Occipital lobe (tissue), 2 donors: ENCODE results near the gene KAZN. TPM values are rescaled to one million over a fixed set of nuclear protein-coding genes. Genes with fewer than 3 reads are reported as not detected.
"Not testable (repeated sequence)": the region's sequence is repeated elsewhere in the genome, so short reads cannot be mapped to it uniquely, and the experiment has no call there.

Experiments used
- DNase-seq: peaks from one replicate; lab custom pipeline; 2025; lab: John Stamatoyannopoulos, UW
- total RNA-seq: library from RNA; depleted of rRNA; stranded (reverse); fragments of >200 nt; gene quantifications from one replicate; pipeline ENCODE4 v1.2.3, GENCODE V29; 2014

KAZN gene
- total RNA-seq, 1 donor from 2014 or later, result 27.5 TPM

DNA sequence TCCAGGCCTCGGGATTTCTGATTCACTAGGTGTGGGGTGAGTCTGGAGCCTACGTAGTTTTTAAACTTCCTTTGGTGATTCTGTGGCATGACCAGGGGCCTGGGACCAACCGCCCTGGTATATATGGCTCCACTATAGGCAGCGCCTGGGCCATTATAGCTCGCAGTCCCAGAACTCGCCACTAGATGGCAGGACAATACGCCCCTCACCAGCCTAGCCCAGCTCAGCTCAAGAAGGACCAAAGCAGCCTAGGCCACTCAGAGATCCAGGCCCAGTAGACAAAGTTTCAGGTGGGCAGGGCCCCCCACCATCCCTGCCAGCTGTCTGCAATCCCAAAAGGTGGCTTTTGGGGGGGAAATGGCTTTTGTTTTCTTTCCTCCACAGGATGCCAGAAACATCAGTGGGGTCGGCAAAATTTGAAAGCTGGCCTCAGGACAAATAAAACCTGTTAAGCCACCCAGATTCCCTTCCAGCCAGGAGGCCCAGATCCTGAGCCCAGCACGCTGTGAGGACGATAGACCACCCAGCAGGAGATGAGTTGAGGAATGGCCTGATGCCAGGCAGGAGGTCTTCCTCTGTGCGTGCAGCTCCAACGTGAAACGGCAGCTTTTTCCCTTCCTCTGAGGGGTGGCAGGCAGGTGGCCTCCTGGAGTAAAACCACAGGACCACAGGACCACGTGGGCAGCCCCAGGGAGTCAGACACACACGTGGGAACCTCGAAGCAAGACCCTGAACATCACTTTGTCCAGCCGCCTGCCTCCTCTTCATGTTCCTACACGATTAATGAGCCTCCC lies 530.2 kb downstream of the KAZN start:
- DNase-seq, result no peak

GRCh38 chr1:15129944-15130343 lies 531.5 kb downstream of the KAZN start:
- DNase-seq, result no peak

DNA sequence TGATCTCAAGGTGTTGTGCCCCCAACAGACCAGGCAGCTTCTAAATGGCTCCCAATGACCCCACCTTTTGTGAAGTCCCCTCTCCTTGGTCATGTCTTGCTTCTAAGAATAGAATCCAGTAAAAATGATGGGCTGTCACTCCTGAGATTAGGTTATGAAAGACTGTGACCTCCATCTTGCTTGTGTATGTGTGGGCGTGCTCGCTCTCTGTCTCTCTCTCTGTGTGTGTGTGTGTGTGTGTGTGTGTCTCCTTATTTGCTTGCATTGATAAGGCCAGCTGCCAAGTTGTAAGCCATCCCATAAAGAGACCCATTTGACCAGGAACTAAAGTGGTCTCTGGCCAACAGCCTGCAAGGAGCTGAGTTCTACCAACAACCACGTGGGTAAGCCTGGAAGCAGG lies 532.1 kb downstream of the KAZN start:
- DNase-seq, result no peak

- no peak for DNase-seq
These were observed 534.5 kb downstream of the KAZN start for GRCh38 chr1:15132965-15133364.

GRCh38 chr1:15134285-15134684 lies 535.8 kb downstream of the KAZN start:
- DNase-seq, result no peak

DNA sequence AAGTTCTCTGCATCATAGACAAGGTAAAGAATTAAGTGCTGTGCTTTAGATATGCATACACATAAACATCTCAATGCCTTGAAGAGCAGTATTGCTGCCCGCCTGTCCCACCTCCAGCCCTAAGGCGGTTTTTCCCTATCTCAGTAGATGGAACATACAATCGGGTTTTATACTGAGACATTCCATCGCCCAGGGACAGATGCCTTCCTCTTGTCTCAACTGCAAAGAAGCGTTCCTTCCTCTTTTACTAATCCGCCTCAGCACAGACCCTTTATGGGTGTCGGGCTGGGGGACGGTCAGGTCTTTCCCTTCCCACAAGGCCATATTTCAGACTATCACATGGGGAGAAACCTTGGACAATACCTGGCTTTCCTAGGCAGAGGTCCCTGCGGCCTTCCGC lies 537.1 kb downstream of the KAZN start:
- DNase-seq, result not testable (repeated sequence)

DNA sequence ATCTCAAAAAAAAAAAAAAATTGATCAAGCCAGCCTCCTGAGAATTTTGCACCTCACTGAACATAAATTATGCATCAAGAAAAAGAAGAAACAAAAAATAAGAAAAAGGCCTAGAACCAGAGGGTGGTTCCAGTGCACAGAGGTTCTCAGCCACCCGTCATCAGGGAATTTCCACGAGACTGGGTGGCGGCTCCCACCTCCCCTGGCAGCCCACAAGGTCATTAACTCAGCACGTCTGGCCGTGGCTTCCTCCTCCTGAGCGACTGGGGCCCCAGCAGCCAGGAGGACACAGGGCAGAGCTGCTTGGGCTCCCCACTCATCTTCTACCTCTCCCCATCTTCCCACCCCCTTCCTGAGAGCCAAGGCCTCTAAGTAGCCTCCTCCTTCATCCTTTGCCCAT lies 539.3 kb downstream of the KAZN start:
- no peak for DNase-seq

DNA sequence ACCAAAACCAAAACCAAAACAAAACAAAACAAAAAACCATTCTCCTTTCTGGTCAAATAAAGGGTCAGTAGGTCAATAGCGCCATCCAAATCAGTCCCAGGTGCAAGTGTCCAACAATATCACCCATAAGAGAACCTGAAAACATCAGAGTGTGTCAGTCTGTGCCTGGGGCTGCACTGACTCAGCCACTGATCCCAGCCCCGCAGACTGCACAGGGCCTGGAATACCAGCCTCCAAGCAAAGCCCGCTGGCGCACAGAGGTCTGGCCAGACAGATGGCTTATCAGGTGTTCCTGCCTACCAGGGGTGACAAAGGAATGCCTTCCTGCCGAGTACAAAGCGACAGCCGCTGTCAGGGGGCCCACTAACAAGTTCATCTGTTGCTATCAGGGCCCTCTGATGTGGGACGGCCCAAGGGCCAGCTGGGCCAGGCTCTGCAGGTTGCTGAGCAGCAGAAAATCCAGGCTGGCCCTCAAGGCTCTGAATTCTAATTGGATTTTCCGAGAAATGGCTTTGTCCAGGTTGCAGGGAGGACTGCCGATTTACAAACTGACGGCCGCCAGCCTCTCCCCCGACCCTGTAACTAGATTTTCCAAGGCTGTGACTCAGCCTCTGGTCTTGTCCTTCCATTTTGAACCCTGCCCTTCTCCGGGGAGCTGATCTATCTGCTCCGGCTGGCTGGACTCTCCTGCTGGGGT lies 541.3 kb downstream of the KAZN start:
- DNase-seq, result no peak

DNA sequence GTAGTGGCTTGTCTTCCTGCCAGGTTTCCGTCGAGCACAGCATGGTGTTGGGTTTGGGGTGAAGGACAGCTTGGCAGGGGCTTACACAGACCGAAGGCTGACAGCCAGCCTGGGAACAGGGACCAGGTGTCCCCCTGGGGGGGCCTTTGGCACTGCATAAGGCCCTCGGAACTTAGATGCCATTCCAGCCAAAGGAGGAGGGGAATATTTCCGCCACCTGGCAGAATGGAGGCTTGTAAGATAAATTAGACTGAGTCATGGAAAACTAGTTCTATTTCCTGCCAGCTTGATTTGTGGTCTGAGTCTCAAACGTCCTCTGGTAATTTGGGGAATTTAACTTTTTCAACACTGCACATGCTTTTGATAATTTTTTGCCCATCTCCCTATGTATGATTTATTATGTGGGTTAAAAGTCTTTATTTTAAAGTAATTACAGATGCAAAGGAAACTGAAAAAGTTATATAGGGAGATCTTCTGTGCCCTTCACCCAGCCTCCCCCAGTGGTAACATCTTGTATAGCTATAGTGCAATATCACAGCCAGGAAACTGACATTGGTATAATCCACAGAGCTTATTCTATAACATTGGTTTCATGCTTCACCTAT lies 543.6 kb downstream of the KAZN start:
- no peak for DNase-seq

DNA sequence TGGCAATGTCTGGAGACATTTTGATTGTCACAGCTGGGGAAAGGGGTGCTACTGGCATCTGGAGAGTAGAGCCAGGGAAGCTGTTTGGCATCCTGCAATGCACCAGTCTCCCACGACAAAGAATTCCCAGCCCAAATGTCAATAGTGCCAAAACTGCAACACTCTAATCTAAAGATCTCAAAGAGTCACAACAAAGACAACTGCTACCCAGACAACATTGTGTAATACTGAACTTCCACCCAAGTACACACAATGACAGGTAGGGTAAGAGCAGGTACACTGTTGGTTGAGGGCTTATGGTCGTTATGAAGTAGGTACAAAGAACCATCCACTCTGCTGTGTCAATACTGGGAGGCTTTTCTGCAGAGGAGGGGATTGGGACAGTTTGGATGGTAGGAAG lies 546.8 kb downstream of the KAZN start:
- no peak for DNase-seq

DNA sequence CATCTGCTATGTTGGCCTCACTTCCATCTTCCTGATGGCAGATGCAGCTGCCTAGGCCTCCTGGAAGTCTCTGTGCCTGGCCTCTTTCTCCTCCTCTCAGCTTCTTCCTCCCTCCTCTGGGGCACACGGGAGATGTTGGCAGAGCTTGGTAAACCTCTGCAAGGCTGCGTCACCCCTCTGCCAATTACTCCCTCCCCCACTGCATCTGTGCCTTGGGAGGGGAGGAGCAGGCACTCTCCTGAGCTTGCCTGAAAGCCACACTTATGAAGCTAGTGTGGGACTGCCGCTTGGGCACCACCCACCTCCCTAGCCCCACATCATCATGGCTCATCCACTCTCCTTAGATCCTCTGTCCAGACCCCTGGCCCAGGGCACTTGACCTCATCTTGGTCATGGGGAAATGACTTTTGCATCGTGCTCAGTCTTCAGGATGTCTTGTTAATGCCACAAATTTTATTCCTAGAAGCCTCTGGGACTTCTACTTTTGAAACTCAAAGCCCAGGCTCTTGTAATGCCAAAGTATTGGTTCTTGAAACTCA lies 547.7 kb downstream of the KAZN start:
- DNase-seq, result no peak

DNA sequence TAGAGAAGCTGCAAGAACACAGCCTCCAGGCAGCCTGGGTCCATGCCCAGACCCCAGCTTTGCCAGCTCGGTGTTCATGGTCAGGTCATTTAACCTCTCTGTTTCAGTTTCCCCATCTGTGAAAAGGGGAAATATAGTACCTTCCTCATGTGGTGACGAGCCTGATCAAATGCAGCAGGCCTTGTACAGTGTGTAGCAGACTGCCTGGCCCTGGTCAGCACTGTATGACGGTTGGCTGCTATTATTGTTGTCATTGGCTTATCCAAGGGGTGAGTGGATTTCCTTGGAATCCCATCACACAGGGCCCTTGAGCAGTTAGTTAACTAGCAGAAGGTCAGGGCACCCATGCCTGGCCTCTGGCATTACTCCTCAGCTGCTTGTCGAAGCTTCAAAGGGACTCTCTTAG lies 548.5 kb downstream of the KAZN start:
- no peak for DNase-seq

- no peak for DNase-seq
These were observed 549.5 kb downstream of the KAZN start for GRCh38 chr1:15148004-15148403.

- DNase-seq, result no peak
These were observed 550.0 kb downstream of the KAZN start for GRCh38 chr1:15148475-15148874.

GRCh38 chr1:15148941-15149340 lies 550.5 kb downstream of the KAZN start:
- DNase-seq, result no peak

GRCh38 chr1:15150376-15150775 lies 551.9 kb downstream of the KAZN start:
- DNase-seq, result no peak

DNA sequence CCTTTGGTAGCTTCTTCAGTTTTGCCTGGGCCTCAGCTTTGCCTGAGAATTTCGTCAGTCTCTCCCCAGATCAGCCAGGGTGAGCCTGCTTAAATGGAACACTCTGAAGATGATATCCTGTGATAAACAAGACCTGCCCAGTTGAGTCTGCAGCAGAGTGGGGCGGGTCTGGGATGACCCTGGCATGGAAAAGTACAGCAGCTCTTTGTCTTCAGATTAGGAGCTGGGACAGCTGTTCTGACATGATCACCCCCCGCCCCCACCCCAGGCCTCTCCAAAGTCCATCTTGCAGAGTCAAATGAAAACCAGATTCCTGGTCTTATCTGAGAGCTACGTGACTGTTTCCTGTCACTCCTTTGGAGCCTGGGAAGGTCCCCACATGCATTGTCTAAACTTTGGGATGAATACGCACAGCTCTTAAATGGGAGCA lies 552.9 kb downstream of the KAZN start:
- no peak for DNase-seq

- no peak for DNase-seq
These were observed 553.4 kb downstream of the KAZN start for GRCh38 chr1:15151871-15152270.

DNA sequence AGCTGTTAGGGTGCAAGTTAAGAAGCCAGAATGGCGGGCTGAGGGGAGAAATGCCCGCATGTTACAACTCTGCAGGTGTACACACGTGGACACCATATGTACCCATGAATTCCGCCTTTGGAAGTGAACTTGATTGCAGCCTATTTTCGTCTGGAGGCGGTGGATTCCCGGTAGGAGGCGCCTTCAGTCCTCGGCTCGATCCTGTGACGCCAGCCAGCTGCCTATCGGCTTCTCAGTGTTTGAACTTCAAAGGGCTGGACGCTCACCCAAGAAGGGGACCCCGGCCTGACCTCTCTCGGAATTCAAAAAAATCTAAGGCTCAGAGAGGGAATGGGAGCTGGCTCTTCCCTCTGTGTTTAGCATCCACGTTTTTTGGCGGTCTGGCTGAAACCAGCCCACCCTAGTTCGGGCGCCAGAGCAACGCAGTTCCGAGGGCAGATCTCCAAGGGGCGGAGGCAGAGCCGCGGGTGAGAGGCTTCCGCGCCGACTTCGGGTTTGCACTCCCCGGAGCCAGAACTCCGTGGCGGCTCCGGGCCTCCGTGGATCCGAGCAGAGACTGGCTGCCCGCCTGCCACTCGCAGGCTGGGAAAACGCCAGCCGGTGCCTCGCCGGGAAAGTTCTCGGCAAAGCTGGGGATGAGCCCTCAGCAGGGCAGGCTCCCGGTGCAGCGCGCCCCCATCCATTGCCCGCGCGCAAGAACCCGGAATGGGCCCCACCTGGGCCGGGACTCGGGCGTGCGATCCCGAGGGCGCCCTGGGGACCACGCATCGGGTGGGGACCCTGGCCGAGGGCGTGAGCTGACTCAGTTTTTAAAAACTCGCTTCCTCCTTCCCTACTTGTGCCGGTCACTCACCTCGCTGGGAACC lies 554.1 kb downstream of the KAZN start:
- DNase-seq, result peak; percentile 73

GRCh38 chr1:15153184-15153841 lies 554.8 kb downstream of the KAZN start, which contains the start of gene TMEM51:
TSS of gene TMEM51 (plus strand) at chr1:15153747. CDS start at chr1:15215088, 61,341 bp downstream.
- no peak for DNase-seq
